GM10266 (cell line): Measurements from ENCODE around the gene FANCB.

ENCODE experiments used
- DNase-seq: peaks from one replicate; pipeline ENCODE4 v3.0.0; 2012; ENCODE audit errors: extremely low spot score
- TF ChIP-seq, protein P1 (sequence below): IDR thresholded peaks from 2 replicates; pipeline ENCODE4 v1.5.1; 2012; ENCODE audit warnings: mild to moderate bottlenecking, low read depth; ENCODE audit not compliant: control insufficient read depth, insufficient read depth; ENCODE audit errors: missing control alignments

Gene FANCB

DNA sequence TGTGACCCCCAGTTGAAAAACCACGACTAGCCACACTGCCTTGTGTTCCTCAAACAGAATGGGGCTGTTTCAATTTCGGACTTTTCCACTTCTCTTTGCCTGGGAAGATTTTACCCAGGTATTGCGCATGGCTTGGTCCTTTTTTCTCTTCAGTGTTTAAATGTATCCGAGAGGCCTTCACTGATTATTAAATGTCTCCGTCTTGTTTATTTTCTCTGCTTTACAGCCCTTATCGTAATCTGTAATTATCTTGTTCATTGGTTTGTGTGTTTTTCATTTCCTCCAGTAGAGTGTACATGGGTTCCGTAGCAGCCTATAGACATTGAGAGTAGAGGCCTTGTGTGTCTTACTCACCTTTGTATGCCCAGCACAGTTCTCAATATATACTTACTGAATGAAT, 2.8 kb upstream of the FANCB start:
- TF ChIP-seq, protein P1, sequence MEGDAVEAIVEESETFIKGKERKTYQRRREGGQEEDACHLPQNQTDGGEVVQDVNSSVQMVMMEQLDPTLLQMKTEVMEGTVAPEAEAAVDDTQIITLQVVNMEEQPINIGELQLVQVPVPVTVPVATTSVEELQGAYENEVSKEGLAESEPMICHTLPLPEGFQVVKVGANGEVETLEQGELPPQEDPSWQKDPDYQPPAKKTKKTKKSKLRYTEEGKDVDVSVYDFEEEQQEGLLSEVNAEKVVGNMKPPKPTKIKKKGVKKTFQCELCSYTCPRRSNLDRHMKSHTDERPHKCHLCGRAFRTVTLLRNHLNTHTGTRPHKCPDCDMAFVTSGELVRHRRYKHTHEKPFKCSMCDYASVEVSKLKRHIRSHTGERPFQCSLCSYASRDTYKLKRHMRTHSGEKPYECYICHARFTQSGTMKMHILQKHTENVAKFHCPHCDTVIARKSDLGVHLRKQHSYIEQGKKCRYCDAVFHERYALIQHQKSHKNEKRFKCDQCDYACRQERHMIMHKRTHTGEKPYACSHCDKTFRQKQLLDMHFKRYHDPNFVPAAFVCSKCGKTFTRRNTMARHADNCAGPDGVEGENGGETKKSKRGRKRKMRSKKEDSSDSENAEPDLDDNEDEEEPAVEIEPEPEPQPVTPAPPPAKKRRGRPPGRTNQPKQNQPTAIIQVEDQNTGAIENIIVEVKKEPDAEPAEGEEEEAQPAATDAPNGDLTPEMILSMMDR = no peak
- no peak for DNase-seq

DNA sequence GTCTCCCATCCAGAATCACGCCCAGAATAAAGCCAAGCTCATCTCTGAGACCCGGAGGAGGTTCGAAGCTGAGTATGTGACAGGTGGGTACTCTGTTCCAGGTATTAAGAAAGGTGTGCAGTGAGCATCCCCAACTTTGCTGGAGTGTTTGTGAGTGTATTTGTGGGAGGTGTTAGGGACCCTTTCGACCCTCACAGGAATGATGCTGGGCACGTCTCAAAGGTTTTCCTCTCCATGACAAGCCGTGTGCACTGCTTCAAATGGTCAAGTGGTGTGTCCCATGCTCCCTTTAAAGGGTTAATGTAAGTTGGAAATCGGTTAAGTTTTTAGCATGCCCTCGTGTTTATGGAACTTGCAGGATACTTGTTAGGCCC, 794 bp upstream of the FANCB start:
- no peak for DNase-seq
- TF ChIP-seq, protein P1 = no peak

DNA sequence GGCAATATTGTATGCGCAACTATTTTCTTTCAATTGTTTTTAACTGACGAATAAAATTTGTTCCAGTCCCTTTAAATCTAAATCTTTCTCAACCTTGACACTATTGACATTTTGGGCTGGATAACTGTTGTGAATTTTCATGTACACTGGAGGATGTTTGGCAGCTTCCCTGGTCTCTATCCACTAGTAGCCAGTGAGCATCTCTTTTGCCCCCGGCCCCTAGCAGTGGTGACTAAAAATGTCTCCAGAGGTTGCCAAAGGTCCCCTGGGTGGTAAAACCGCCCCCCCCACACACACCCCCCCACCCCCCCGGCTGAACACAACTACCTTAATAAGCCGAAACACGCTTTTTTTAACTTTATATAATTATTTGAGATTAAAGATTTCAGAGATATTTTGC, 514 bp downstream of the FANCB start:
- no peak for DNase-seq
- TF ChIP-seq, protein P1 = no peak

- no peak for DNase-seq
- TF ChIP-seq, protein P1 = no peak
These were observed 1.1 kb downstream of the FANCB start for GRCh38 chrX:14871767-14872166.

DNA sequence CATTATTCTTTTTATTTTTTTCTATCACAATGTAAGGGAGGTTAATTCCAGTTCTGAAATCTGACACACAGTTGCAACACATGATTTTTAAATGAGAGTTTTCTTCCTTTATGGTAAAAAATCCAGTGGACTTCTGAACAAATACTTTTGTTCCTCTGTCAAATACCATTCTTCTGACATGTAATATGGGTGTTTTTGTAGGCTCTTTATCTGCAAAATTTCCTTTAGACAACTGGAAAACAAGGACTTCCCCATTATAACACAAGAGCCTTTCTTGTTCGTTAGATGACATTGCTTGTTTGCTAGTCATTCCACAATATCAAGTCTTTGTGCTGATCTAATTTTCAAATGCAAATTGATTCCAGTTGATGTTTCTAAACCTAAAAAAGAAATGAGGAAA, 7.7 kb downstream of the FANCB start:
- TF ChIP-seq, protein P1 = no peak
- DNase-seq = no peak

DNA sequence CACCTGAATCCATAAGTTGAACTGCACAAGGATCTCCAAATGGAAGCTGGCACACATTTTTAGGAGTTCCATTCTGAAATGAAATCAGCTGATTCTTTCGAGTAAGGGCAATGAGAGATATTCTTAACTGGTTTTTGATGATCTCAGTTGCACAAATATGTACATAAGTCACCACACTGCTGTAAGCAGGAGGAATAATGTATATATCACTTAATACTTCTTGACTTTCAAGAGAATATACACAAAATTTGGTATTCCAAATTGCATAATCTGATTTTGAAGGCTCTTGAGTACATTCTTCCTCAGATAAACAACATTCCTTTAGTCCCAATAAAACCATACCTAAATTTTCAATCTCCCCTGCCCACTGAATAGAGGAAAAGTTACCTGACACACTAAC, 8.2 kb downstream of the FANCB start:
- no peak for DNase-seq
- TF ChIP-seq, protein P1 = no peak

DNA sequence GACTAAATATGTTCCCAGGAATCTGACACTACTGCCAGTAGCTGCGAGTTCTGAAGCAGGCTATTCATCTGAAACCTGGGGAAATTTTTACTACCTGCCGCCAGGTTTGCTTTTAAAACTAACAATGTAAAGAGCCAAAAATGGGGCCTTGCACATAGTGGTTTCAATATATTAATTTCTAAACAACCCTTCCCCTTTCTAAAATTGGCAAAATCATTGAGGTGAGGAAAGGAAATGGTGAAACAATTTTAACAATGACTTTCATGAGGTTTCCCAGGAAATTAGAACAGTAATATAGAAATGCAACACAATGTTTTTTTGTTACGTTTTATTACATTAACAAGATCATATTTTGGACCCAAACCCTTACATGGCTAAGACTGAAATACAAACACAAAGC, 21.3 kb downstream of the FANCB start:
- TF ChIP-seq, protein P1 = no peak
- DNase-seq = no peak

DNA sequence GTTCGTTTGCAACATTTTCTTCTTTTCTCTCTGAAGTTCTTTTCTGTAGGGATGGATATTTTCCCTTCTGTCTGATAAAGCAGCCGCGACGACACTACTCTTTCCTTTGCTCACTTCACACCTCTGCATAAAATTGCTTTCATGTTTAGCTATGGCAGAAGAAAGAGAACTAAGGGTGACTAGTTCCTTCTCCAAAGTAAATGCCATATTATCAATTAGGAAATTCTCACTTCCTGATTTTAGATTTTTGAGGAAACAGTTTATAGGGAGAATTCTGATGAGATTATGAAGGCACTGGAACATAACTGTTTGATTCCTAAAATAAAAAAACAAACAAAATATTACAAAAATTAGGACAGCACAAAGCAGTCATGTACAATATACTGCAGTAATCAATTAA, 29.2 kb downstream of the FANCB start:
- no peak for DNase-seq
- TF ChIP-seq, protein P1 = no peak
